HG02571 (cell line): Measurements from ENCODE around the gene KATNBL1.

Experiments
- ATAC-seq: cut with Tn5 transposase; IDR thresholded peaks from one replicate; pipeline ENCODE4 v1.9.1; 2021; ENCODE audit warnings: mild to moderate bottlenecking, moderate library complexity; ENCODE audit not compliant: unreplicated experiment

Gene KATNBL1

GRCh38 chr15:34209421-34210282 is at the start of gene KATNBL1:
Gene KATNBL1 (minus strand): TSS chr15:34210096. CDS start chr15:34163676, 46,420 bp downstream.
- ATAC-seq = peak; percentile 94

GRCh38 chr15:34259566-34259965 is 49.7 kb upstream of the KATNBL1 start:
- ATAC-seq = no peak

GRCh38 chr15:34258151-34258550 is 48.3 kb upstream of the KATNBL1 start:
- ATAC-seq = no peak

GRCh38 chr15:34252545-34252944 is 42.6 kb upstream of the KATNBL1 start:
- no peak for ATAC-seq

- no peak for ATAC-seq
These were observed 38.3 kb upstream of the KATNBL1 start for GRCh38 chr15:34248190-34248589.

- ATAC-seq = no peak
These were observed 36.5 kb upstream of the KATNBL1 start for GRCh38 chr15:34246276-34246976.

GRCh38 chr15:34243226-34243625 is 33.3 kb upstream of the KATNBL1 start:
- no peak for ATAC-seq

GRCh38 chr15:34242331-34242710 is 32.4 kb upstream of the KATNBL1 start:
- no peak for ATAC-seq

- ATAC-seq = no peak
These were observed 31.8 kb upstream of the KATNBL1 start for GRCh38 chr15:34241376-34242330.

GRCh38 chr15:34240537-34240936 is 30.6 kb upstream of the KATNBL1 start:
- ATAC-seq = no peak

GRCh38 chr15:34239151-34239808 is 29.4 kb upstream of the KATNBL1 start:
- ATAC-seq = no peak

- no peak for ATAC-seq
These were observed 23.7 kb upstream of the KATNBL1 start for GRCh38 chr15:34233614-34234013.

- no peak for ATAC-seq
These were observed 14.2 kb upstream of the KATNBL1 start for GRCh38 chr15:34223904-34224596.

GRCh38 chr15:34217587-34218225 is 7.8 kb upstream of the KATNBL1 start:
- ATAC-seq = no peak

- ATAC-seq = no peak
These were observed 6.8 kb upstream of the KATNBL1 start for GRCh38 chr15:34216527-34217270.

GRCh38 chr15:34214135-34214534 is 4.2 kb upstream of the KATNBL1 start:
- no peak for ATAC-seq

- no peak for ATAC-seq
These were observed 3.8 kb upstream of the KATNBL1 start for GRCh38 chr15:34213690-34214089.

- ATAC-seq = no peak
These were observed 3.9 kb downstream of the KATNBL1 start for GRCh38 chr15:34206011-34206410.

- ATAC-seq = no peak
These were observed 6.0 kb downstream of the KATNBL1 start for GRCh38 chr15:34203936-34204335.
